ENCODE measurements around the gene CD6.

- TF ChIP-seq EZH2 (IDR thresholded peaks at IDR 0.05), result no peak
- TF ChIP-seq CTCF (IDR thresholded peaks at IDR 0.05), result no peak
- no peak for TF ChIP-seq EZH2phosphoT487 (IDR thresholded peaks at IDR 0.05)
Measured at GRCh38 chr11:60957188-60957587, 14.3 kb upstream of the CD6 start.
